Measurements from ENCODE around the gene FPGS.

GRCh38 chr9:127857278-127857677, 54.6 kb downstream of the FPGS start:
- TF ChIP-seq POLR2AphosphoS5 (IDR thresholded peaks at IDR 0.05; ENCODE audit: low read depth, low read length) (no peak), REST (IDR thresholded peaks at IDR 0.05; ENCODE audit: insufficient read depth in 1 of 2, low read depth in 2 of 2, low read length in 2 of 2) (no peak), SIN3A (IDR thresholded peaks at IDR 0.05; ENCODE audit: borderline replicate concordance, insufficient read depth, low read length) (no peak), FOXP2 (optimal IDR thresholded peaks at IDR 0.05; ENCODE audit: borderline replicate concordance, extremely low read depth, extremely low read length, insufficient read depth) (no peak)
